Erythroblast (primary cell): ENCODE data around the gene SLC6A16.

Experiments
- GATA1 ChIP-seq: IDR thresholded peaks from 2 replicates; pipeline ENCODE4 v1.6.1; 2011; ENCODE audit warnings: low read depth, mild to moderate bottlenecking, control low read depth, low read length, moderate library complexity
- POLR2A ChIP-seq: IDR thresholded peaks from 2 replicates; pipeline ENCODE4 v1.6.1; 2011; ENCODE audit warnings: mild to moderate bottlenecking, low read length

GRCh38 chr19:49241769-49242168 lies 83.2 kb downstream of the SLC6A16 start:
- TF ChIP-seq POLR2A = no peak
- TF ChIP-seq GATA1 = no peak
